Activated T-cell treated with anti-CD3 and anti-CD28 coated beads for 24 hours (primary cell): Measurements from ENCODE around the gene CLTRN.
A peak's percentile ranks its signal among the peaks of the same experiment; 100 is the strongest.
"Not testable (repeated sequence)": the region's sequence is repeated elsewhere in the genome, so short reads cannot be mapped to it uniquely, and the experiment has no call there.

Source experiments
- DNase-seq: peaks from one replicate; pipeline ENCODE4 v3.0.0-alpha.2; 2020; ENCODE audit warnings: low read depth

CLTRN gene, protein sequence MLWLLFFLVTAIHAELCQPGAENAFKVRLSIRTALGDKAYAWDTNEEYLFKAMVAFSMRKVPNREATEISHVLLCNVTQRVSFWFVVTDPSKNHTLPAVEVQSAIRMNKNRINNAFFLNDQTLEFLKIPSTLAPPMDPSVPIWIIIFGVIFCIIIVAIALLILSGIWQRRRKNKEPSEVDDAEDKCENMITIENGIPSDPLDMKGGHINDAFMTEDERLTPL

DNA sequence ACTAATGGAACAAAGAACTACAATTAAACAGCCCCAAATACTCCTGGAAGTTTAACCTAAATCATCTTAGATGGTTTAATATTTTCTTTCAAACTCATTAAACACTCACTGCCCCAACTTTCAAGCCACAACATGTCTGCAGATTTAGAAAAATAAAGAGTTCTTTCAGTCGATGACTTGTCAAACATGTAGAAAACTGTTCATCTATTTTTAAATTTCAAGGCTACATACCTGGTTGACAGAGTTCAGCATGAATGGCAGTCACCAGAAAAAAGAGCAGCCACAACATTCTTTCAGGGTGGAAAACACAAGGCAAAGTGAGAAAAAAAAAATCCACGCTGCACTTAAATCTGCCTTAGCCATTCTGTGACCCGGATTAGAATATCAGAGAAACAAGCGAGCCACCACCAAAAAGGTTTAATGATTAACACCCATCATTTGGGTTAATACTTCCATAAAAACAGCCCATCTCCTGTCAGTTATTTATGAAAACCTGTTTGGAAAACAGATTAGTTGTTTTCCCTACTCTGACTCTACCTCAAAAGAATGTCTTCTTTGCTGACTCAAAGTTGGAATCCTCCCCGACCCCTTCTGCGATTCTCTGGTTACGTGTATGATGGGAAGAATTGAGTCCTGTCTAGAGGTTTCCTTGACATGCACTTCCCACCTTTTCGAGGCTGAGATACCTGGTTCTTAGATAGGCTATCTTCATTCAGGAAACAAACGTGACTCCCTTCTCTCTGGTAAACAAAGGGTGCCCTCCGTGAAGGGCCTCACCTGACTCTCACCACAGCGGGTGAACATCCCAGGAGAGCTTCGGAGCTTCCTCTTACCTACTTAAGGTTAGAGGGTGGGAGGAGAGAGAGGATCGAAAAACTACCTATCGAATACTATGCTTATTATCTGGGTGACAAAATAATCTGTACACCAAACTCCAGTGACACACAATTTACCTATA, at the start of gene CLTRN:
Gene CLTRN (minus strand): TSS at position 319 of the 958 bp plus-strand sequence. CDS start 30 bp downstream, at position 289.
- DNase-seq, result no peak

DNA sequence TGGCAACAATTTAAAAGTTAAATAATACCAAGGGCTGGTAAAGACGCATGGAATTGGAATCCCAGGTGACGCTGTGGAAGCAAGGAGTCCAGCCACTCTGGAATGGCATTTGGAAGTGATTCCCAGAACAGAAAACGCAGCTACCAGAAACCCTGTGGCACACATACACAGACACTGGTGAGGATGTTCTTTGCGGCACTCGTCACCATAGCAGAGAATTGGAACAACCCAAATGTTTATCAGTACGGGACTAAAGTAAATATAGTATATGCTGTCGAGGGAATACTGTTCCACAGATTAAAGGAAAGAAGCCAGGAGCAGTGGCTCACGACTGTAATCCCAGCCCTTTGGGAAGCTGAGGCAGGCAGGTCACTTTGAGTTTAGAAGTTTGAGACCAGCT, 39.7 kb upstream of the CLTRN start:
- not testable (repeated sequence) for DNase-seq

DNA sequence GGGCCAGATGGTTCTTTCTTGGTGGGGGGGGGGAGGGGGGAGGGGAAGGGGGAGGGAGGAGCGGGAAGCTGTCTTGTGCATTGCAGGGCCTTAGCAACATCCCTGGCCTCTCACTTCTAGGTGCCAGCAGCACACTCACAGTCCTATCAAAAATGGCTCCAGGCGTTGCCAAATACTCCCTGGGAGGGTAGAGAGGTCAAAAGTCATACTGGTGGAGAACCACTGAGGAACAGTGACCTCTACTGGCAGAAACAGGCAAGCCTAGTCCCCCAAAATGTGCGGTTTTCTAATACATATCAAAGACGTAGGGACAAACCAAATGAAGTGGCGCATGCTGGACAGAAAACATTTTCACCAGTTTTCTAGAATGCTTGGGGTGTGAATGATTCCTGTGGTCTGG, 39.2 kb upstream of the CLTRN start:
- DNase-seq, result not testable (repeated sequence)

DNA sequence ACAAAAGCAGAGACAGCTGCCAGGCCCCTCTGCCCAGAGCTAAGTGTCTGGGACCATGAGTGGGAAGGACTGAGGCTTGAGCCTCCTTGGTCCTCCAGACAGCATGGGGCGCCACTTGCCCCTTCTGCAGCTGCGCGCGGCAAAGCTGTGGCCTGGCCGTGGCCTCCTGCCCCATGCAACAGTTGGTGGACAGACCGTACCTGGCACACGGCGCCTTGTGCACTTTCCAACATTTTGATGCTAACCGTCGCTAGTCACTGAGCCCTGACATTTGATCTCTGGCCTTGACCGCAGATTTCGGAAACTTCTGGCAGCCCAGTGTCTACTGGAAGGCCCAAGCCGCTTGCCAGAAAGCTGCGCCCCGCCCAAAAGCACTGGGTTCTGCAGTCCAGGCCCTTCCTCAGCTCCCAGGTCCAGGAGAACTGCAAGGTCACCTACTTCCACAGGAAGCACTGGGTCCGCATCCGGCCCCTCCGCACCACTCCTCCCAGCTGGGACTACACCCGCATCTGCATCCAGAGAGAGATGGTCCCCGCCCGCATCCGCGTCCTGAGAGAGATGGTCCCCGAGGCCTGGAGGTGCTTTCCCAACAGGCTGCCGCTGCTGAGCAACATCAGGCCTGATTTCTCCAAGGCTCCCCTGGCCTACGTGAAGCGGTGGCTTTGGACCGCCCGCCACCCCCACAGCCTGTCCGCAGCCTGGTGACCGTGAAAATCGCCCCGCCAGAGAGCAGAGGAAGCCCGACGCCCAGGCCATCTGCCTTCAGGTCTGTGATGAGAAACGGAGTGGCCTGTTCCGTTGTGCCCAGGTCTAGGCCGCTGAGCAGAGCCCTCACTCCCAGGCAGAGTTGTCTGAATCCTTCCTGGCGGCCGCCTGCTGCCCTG, 38.1 kb upstream of the CLTRN start:
- DNase-seq, result no peak

DNA sequence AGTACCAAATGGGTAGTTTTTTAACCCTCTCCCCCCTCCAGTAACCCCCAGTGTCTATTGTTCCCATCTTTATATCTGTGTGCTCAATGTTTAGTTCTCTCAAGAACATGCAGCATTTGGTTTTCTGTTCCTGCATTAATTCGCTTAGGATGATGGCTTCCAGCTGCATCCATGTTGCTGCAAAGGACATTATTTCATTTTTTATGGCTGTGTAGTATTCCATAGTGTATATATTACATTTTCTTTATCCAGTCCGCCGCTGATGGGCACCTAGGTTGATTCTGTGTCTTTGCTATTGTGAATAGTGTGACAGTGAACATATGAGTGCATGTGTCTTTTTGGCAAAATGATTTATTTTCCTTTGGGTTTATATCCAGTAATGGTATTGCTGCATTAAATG, 31.9 kb upstream of the CLTRN start:
- no peak for DNase-seq

DNA sequence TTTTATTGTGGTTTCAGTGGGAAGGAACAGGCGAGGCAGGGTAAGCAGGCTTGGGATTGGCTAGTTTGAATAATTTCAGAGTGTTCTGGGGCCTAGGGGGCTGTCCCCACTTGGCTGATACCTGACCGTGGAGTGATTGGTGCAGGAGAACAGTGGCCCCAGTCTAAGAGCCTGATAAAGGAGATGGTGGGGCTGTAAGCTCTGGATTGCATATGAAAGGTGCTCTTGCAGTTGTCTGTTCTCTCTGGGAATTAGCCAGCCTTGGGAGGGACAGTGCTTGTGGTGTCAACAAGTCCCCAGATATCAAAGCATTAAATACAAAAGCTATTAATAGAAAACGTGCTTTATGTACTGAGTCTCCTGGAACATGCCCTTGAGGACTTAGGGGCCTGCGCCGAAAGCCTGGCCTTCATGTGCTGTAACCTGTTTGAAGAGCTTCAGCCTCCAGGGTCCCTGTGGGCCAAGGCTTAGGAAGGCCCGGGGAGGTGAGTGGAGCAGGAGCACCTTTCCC, 30.4 kb upstream of the CLTRN start:
- no peak for DNase-seq

DNA sequence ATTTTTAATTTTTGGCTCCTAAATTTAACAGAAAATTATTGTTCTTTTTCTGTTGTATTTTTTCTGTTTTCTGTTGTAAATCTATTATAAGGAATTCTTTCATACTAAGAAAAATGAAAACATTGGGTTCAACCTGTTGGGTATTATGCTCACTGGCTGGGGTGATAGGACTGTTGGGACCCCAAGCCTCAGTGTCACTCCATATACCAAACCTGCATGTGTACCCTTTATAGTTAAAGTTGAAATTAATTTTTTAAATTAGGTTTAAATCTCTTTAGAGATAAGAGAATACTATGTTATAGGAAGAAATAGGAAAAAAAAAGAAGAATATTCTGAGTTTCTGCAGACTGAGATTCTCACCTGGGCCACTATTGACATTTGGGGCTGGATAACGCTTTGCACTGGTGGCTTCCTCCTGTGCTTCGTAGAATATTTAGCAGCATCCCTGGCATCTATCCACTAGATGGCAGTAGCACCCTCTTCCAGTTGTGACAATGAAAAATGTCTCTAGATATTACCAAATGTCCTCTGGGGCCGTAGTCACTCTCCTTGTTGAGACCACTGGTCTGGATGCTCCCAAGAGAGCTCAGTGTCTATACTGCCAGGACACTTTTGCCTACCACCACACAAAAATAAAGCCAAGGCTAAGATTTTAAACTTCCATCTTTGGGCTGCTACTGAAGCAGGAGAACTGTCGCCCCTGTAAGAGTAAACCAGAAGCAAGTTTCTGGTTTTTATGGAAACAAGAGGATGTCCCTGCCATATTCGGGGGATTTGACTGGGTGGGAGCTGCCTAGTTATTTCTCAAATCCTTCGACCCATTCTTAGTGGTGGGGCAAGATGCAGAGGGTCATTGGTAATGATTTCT, 22.4 kb upstream of the CLTRN start:
- DNase-seq, result peak; percentile 35

DNA sequence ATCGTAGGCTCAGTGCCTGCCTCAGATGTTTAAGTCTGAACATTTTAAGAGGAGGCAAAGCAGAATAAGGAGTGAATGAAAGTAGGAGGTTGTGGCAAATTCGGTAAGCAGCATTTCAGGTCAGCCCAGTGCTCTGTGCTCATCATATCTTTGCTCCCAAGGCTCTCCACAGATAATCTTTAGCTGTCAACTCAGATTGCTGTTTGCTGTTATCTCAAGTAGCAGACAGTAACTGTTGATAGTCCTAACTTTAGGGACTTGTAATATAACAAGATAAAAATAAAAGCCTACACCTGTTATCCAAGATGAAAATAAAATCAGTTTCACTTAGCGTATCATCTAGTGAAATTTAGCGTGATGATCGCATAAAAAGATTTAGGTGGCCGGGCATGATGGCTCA, 18.6 kb upstream of the CLTRN start:
- DNase-seq, result no peak

DNA sequence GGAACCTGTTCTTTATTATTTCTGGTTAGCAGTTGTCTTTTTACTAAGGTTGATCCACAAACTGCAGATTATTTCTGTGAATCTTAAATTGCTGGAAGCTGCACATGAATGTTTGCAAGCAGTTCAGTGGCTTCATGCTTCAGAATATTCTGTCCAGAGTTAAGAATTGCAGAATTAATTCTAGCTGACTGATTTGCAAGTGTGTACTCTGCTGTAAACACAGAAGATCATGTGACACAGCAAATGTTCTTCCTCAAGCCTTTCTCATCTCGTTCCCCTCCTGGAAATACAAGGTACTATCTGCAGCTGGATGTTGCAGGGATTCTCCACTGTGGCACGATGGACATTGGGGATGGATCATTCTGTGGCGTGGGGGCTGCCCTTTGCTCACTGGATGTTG, 16.8 kb upstream of the CLTRN start:
- no peak for DNase-seq

DNA sequence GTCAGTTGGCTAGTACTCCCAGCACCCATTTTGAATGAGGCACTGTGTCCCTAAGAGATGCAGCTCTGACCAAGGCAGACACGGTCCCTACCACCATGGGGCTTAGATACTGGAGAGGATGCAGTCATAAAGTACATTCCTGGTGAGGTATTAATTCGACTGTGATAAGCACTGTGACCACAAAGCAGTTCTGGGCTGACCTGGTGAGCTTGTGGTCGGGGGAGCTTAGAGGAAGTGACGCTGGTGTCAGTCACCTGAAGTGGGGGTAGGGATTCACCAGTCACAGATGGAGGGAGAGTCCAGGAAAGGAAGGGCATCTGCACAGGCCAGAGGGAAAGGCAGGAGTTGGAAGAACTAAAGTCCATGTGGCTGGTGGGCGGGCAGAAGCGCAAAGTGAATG, 15.8 kb upstream of the CLTRN start:
- DNase-seq, result no peak

DNA sequence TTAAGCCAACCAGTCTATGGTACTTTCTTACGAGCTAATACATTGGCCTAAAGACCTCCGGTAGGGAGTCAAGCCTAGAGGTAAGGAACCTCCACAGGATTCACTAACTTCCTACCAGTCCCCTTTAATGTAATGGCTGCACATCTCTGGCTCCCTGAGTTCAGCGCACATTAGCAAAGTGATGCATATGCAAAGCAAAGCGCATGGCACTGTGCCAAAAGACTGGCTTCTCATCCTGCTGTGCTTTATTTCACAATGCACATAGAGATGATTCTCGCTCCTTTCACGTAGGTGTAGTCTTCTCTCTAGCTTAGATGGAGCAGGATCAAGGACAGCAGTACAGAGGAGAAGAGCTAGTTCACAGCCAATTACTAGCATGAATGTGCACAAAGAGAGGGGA, 14.6 kb upstream of the CLTRN start:
- DNase-seq, result no peak

DNA sequence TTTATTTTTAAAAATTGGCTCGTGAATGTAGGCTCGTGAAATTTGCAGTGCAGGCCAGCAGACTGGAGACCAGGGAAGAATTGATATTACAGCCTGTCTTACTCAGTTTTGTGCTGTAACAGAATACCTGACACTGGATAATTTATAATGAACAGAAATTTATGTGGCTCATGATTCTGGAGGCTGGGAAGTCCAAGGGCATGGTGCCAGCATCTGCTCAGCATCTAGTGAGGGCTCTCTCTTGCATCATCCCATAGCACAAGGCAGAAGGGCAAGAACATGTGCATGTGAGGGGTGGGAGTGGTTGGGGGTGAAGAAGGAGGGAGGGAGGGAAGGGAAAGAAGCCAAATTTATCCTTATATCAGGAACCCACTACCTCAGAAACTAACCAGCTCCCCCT, 13.7 kb upstream of the CLTRN start:
- no peak for DNase-seq

DNA sequence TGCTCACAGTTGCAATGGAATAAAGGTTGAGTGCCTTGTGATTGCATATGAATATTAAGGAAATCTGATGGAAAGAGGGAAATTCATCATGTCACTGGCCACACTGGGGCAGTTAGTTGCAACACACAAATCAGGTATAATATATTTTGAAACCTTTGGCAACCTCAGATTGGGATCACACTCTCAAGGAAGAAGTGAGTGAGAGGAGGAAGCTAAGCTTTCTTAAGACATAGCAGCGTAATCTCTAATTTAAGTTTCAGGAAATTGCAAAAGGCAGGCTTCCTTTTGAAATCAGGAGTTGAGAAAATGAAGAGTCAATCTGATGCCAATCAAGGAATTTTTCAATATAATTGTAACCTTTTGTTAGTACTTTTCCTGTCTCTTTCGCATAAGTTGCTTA, 12.3 kb upstream of the CLTRN start:
- DNase-seq, result no peak

DNA sequence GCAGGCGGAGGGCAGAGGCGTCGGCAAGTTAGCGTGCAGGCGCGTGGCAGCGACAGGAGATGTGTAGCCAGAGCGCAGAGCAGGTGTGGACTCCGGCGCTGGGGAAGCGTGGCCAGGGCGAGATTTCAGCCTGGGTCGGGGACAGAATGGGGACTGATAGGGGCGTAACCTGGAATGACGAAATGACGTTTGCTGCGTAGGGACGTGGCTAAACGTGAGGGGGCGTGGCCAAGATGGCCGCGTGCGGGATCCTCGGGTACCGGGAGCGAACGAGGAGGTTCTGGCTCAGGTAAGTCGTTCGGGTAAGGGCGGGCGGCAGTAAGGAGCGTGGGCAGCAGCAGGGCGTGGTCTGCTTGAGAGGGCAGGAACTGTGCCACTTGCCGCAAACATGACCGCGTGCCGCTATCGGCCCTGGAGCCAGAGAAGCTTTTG, 10.9 kb upstream of the CLTRN start:
- DNase-seq, result peak; percentile 75

DNA sequence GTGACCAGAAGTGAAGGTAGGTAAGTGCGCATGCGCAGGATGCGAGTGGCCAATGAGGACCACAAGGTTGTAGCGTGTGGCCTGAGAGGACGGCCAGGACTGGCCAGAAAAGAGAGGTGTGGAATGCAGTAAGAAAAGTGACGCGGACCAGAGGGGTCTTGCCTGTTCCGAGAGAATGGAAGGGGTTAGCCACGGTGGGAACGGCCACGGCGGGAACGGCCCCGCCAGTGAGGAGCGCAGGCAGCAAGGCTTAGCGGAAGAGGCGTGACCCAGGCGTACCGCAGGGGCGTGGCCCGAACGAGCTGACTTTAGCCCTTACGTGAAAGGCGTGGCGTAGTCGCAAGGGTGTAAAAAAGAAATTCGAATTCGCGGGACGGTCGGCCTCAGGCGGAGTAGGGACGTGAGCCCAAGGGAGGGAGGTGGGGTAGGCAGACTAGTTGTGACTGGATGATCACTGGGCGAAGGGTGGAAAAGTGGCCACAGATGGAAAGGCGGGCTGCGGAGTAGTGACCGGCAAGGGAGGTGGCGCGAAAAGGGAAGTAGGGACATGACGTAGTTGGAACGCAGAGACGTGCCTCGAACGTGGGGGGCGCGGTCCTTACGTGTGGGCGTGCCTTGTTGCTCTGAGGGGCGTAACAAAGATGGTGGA, 10.4 kb upstream of the CLTRN start:
- peak; percentile 78 for DNase-seq

DNA sequence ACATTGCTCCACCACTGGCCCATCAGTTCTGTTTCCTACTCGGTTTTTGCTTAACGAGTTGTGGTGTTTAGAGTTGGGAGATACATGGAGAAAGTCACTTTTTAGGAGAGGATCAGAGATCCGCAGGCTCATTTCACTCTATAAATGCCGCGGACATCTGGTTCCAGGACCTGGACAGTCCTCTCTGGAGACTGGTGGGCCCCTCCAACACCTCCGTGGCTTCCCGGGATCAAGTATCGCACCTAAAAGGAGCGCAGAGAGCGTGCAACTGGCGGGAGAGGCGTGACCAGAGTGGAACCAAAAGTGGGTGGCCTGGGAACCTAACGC, 9.9 kb upstream of the CLTRN start:
- no peak for DNase-seq

DNA sequence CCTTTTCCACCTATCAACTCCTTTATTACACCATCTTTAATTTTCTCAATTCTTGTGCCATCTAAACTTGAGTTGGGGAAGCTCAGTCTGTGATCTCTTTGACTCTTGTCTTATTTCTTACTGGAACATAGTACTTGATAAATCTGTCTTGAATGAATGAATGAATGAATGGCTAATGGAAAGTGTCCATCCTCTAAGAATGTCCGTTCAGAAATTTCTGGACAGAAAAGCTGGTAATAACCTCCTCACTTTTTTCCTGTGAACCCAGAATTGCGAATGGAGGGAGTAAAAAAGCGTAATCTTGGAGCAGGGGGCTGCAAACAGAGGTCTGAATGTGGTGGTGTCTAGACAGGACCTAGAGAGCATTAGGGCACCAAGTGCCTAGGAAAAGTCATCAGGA, 9.4 kb upstream of the CLTRN start:
- DNase-seq, result no peak

DNA sequence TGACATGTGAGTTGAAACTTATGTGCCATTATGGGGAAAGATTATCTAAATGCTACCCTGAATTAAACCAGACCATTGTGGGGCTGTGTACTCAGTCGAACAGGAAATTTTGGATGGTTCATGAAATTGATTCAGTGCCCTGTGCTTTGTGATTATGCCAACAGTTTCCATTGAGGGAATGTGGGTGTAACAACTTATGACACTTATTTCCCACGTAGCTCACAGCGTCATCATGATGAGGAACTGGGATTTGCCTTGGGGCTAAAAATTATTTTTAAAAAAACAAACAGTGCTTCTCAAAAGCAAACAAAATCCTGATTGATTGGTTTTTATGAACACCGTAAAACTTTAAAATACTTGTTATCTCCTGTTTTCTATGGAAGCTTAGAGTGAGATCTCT, 8.3 kb upstream of the CLTRN start:
- no peak for DNase-seq

DNA sequence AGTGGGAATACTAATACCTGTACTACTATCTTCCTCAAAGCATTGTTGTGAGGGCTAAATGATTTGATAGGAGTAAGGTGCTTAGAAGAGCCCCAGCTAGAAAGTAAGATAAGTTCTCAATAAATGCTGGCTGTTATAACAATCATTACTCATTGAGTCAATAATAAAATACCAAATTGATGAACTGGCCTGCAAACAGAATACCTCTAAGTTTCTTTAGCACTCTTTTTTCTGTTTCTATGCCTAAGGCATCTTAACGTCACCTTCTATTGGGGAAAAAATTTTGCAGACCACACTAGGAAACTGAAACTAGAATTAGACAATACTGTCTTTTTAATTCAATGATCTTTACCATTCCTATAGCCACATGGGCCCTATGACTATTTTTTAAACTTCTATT, 1.2 kb downstream of the CLTRN start:
- DNase-seq, result no peak

DNA sequence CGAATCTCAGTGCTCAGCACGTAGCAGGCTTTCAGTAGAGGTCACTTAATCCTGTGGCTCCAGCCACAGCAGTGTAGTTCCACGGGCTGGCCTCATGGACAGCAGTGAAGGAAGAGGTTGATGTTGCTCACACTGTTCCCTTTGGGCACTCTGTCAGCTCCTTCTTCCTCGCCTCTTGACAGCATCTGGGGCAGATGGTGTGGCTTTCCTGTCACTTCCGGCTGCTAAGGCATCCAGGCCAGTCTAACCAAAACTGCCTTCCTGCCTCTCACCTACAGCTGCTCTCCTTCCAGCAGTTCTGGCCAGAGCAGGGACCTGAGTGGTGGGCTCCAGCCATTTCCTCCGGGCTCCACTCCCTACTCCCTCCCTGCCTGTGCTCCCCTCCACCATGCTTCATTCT, 9.8 kb downstream of the CLTRN start:
- not testable (repeated sequence) for DNase-seq

DNA sequence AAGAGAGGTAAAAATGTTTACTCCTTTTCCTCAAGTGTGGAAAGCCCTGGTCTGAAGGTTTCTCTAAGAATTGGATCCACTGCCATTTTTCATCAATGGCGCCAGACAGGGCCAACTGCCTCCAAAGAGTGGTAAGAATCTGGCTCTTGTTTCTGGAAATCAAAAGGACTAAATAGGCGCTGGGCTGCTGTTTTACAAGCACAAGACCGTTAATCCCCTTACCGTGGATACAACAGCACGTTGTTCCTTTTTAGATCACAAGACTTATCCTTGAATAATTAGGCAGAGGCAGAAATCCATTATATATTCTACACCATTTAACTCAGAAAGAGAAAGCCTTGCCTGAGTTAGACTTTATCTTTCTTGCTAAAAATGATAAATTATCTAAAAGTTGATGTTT, 10.6 kb downstream of the CLTRN start:
- DNase-seq, result no peak
